CD4-positive, alpha-beta T cell (primary cell): ENCODE measurements around the gene LIPJ. TPM values are rescaled to one million over a fixed set of nuclear protein-coding genes. Genes with fewer than 3 reads are reported as not detected.

ENCODE experiments used
- ATAC-seq: fragments of 200-7000 bp; cut with Tn5 transposase; one replicate; pipeline ENCODE4 v1.10.0; 2022; ENCODE audit warnings: mild to moderate bottlenecking; ENCODE audit not compliant: poor library complexity
- CTCF ChIA-PET: fragments of 350-600 bp; sonication (Branson Sonifier 250); formaldehyde crosslinking; loops from one replicate; lab custom pipeline; 2021; ENCODE audit warnings: antibody characterized with exemption, inconsistent platforms; lab: Charles Lee
- POLR2A ChIA-PET: fragments of 350-600 bp; sonication (Branson Sonifier 250); formaldehyde crosslinking; loops from one replicate; lab custom pipeline; 2021; ENCODE audit warnings: antibody characterized with exemption, inconsistent platforms; lab: Charles Lee
- DNase-seq, 14 experiments: peaks; one replicate each; pipeline ENCODE4 v3.0.0-alpha.2; 2013 to 2020; ENCODE audit warnings: mixed read lengths in 2 of 14
- H3K27ac ChIP-seq, 2 donors: one replicate each; pipeline versions ENCODE4 v1.5.1 to v1.7.0; 2013; ENCODE audit warnings: low read length in 2 of 2, low read depth in 1 of 2, mild to moderate bottlenecking in 1 of 2
- H3K27me3 ChIP-seq, 2 experiments: 1 replicate in 1 of 2; 2 replicates in 1 of 2; pipeline versions ENCODE4 v1.6.1 to v1.7.0; 2013; ENCODE audit warnings: low read length in 2 of 2, control low read depth in 1 of 2, mild to moderate bottlenecking in 1 of 2, moderate library complexity in 1 of 2; ENCODE audit not compliant: insufficient read depth in 2 of 2, control insufficient read depth in 1 of 2
- H3K36me3 ChIP-seq: one replicate; pipeline ENCODE4 v1.6.1; 2013; ENCODE audit warnings: low read length, control low read depth; ENCODE audit not compliant: insufficient read depth
- H3K4me1 ChIP-seq: one replicate; pipeline ENCODE4 v1.6.1; 2013; ENCODE audit warnings: low read length, control low read depth; ENCODE audit not compliant: insufficient read depth
- H3K4me3 ChIP-seq: one replicate; pipeline ENCODE4 v1.5.1; 2013; ENCODE audit warnings: mild to moderate bottlenecking, low read length, moderate library complexity
- H3K9me3 ChIP-seq, 2 experiments: 1 replicate in 1 of 2; 2 replicates in 1 of 2; pipeline versions ENCODE4 v1.6.1 to v1.7.0; 2013; ENCODE audit warnings: low read length in 2 of 2, mild to moderate bottlenecking in 2 of 2, control low read depth in 1 of 2, moderate library complexity in 1 of 2; ENCODE audit not compliant: control insufficient read depth in 1 of 2, insufficient read depth in 1 of 2
- H3K27ac Mint-ChIP-seq: one replicate; pipeline ENCODE4 v1.8.0; 2020; ENCODE audit warnings: mixed read lengths
- H3K27me3 Mint-ChIP-seq: one replicate; pipeline ENCODE4 v1.8.0; 2021; ENCODE audit warnings: mixed read lengths
- H3K36me3 Mint-ChIP-seq: one replicate; pipeline ENCODE4 v1.8.0; 2021; ENCODE audit warnings: low read depth, mixed read lengths
- H3K4me1 Mint-ChIP-seq: one replicate; pipeline ENCODE4 v1.8.0; 2021; ENCODE audit warnings: low read depth, mixed read lengths
- H3K4me3 Mint-ChIP-seq: one replicate; pipeline ENCODE4 v1.8.0; 2020; ENCODE audit warnings: mild to moderate bottlenecking, mixed read lengths
- H3K9me3 Mint-ChIP-seq: one replicate; pipeline ENCODE4 v1.8.0; 2020; ENCODE audit warnings: mixed read lengths
- CTCF ChIP-seq: fragments of 200-600 bp; IDR thresholded peaks from one replicate; pipeline ENCODE4 v1.8.0; 2022; ENCODE audit warnings: antibody characterized with exemption, mild to moderate bottlenecking
- intact Hi-C, 2 experiments: fragments of 100-400 bp; cut with DNase I in 1 of 2; cut with micrococcal nuclease in 1 of 2; formaldehyde crosslinking; loops; one replicate each; pipeline versions ENCODE4 v1.15.1 to v1.9.0; 2023 to 2025; cut with DNase I, micrococcal nuclease
- total RNA-seq, 174 experiments: library from RNA in 2 of 174; stranded (reverse) in 2 of 174; gene quantifications; one replicate each; pipeline ENCODE4 v1.2.3 and lab custom pipeline; 2021 to 2026

The LIPJ gene
- total RNA-seq, 2 experiments from 2014 or later = not detected

- no peaks in the 10 kb centered on the region for H3K9me3 Mint-ChIP-seq
- no peaks in the 10 kb centered on the region for H3K36me3 Mint-ChIP-seq
- Histone ChIP-seq H3K9me3 (no peaks in the 10 kb centered on the region), H3K27me3 (no peaks in the 10 kb centered on the region), H3K36me3 (no peaks in the 10 kb centered on the region), H3K27ac (no peak overlapping the region), H3K4me3 (no peak overlapping the region), H3K4me1 (no peaks in the 10 kb centered on the region)
- ATAC-seq = no peak
- no peaks in the 10 kb centered on the region for H3K4me1 Mint-ChIP-seq
- no peaks in the 10 kb centered on the region for H3K27me3 Mint-ChIP-seq
- ChIA-PET POLR2A (no interaction called here), CTCF (no interaction called here)
- no peak overlapping the region for H3K4me3 Mint-ChIP-seq
- no peak overlapping the region for H3K27ac Mint-ChIP-seq
- DNase-seq = no peak
- TF ChIP-seq CTCF = no peak
- intact Hi-C loops = no loop called here
These were observed 46.2 kb upstream of the LIPJ start for GRCh38 chr10:88540351-88540750.

GRCh38 chr10:88541116-88541626, 45.4 kb upstream of the LIPJ start:
- H3K4me3 ChIP-seq = no peak overlapping the region
- no peak for DNase-seq
- no peak for ATAC-seq
- Mint-ChIP-seq H3K27ac (no peak overlapping the region), H3K36me3 (no peaks in the 10 kb centered on the region), H3K27me3 (no peaks in the 10 kb centered on the region), H3K4me3 (no peak overlapping the region), H3K4me1 (no peaks in the 10 kb centered on the region), H3K9me3 (no peaks in the 10 kb centered on the region)
- H3K27me3 ChIP-seq = no peaks in the 10 kb centered on the region
- ChIA-PET POLR2A (no interaction called here), CTCF (no interaction called here)
- H3K36me3 ChIP-seq = no peaks in the 10 kb centered on the region
- no peak overlapping the region for H3K27ac ChIP-seq
- H3K9me3 ChIP-seq = no peaks in the 10 kb centered on the region
- intact Hi-C loops = no loop called here
- TF ChIP-seq CTCF = no peak
- H3K4me1 ChIP-seq = no peaks in the 10 kb centered on the region

DNA sequence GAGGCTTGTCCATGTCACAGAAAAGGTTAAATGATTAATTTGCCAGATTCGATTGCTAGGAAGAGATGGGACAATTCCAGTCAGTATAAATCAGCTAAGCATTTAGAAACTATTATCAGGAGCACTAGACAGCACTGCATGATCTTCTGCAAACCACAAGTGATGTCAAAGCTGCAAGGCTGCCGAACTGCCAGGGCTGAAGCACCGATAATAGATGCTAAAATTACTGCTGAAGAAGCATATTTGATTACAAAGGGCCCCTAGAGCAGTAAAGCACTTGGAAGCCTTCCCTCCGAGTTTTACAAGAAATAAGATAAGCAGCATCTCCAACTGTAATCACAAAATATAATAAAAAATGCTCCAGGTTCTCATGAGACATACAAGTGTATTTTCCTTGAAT, 44.0 kb upstream of the LIPJ start:
- DNase-seq (no peak), ATAC-seq (no peak)
- intact Hi-C loops = no loop called here
- Histone ChIP-seq H3K36me3 (no peaks in the 10 kb centered on the region), H3K4me3 (no peak overlapping the region), H3K9me3 (no peaks in the 10 kb centered on the region), H3K27me3 (no peaks in the 10 kb centered on the region), H3K27ac (no peak overlapping the region), H3K4me1 (no peaks in the 10 kb centered on the region)
- no peaks in the 10 kb centered on the region for H3K36me3 Mint-ChIP-seq
- ChIA-PET CTCF (no interaction called here), POLR2A (no interaction called here)
- H3K9me3 Mint-ChIP-seq = no peaks in the 10 kb centered on the region
- no peaks in the 10 kb centered on the region for H3K27me3 Mint-ChIP-seq
- no peak for TF ChIP-seq CTCF
- H3K4me3 Mint-ChIP-seq = no peak overlapping the region
- H3K4me1 Mint-ChIP-seq = no peaks in the 10 kb centered on the region
- H3K27ac Mint-ChIP-seq = no peak overlapping the region
